Fibroblast of skin of right biceps (primary cell): Measurements from ENCODE around the gene GALK2.
"Not testable (repeated sequence)": the region's sequence is repeated elsewhere in the genome, so short reads cannot be mapped to it uniquely, and the experiment has no call there.

Source experiments
- DNase-seq: peaks from one replicate; pipeline ENCODE4 v3.0.0-alpha.2; 2013

GALK2 gene

GRCh38 chr15:49287481-49287880 lies 117.4 kb downstream of the GALK2 start:
- no peak for DNase-seq

GRCh38 chr15:49288391-49288790 lies 118.3 kb downstream of the GALK2 start:
- no peak for DNase-seq

DNA sequence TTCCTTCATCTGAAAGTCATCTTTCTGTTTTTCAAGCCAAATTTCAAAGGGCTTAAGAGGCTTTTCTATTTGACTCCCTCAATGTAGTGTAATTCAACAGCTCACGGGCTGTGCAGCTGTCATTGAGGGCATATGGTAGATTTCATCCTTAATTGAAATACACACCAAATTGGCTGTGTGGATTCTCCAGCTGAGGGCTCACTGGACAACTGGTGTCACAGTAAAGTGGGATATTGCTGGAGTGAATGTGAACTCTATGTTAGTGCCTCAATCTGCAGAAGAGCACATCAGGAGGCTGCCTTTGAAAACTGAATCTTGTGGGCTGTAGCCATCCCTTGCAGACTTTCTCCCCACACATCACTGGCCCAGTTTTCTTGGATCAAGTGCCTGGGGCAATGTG lies 120.1 kb downstream of the GALK2 start:
- no peak for DNase-seq

DNA sequence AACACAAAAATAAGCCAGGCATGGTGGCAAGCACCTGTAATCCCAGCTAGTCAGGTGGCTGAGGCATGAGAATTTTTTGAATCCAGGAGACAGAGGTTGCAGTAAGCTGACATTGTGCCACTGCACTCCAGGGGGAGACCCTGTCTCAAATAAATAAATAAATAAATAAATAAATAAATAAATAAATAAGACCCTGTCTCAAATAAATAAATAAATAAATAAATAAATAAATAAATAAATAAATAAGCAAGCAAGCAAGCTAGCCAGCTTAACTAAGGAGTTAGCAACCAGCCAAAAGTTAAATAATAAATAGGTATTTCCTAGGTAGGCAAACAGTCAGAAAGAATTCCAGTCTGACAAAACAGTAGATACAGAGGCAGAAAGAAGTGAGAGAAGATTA lies 123.9 kb downstream of the GALK2 start:
- no peak for DNase-seq

GRCh38 chr15:49296258-49296657 lies 126.2 kb downstream of the GALK2 start:
- no peak for DNase-seq

- DNase-seq = no peak
These were observed 127.5 kb downstream of the GALK2 start for GRCh38 chr15:49297584-49297983.

GRCh38 chr15:49300856-49301255 lies 130.8 kb downstream of the GALK2 start:
- no peak for DNase-seq

GRCh38 chr15:49301562-49301961 lies 131.5 kb downstream of the GALK2 start:
- DNase-seq = no peak

GRCh38 chr15:49303003-49303402 lies 133.0 kb downstream of the GALK2 start:
- DNase-seq = no peak

GRCh38 chr15:49306551-49306950 lies 136.5 kb downstream of the GALK2 start:
- DNase-seq = no peak

- DNase-seq = no peak
These were observed 138.6 kb downstream of the GALK2 start for GRCh38 chr15:49308686-49309085.

DNA sequence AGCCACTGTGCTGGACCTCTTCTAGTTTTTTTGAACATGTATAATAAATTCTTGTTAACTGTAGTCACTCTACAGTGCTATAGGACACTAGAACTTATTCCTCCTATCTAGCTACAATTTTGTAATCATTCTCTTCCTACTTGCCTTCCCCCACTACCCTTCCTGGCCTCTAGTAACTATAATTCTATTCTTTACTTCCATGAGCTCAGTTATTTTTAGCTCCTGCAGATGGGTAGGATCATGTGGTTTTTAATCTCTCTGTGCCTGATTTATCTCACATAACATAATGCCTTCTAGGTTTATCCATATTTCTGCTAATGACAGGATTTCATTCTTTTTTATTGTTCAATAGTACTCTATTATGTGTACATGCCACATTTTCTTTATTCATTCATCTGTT lies 139.8 kb downstream of the GALK2 start:
- DNase-seq = peak; percentile 11

- DNase-seq = peak; percentile 84
These were observed 143.6 kb downstream of the GALK2 start for GRCh38 chr15:49313650-49314049.

DNA sequence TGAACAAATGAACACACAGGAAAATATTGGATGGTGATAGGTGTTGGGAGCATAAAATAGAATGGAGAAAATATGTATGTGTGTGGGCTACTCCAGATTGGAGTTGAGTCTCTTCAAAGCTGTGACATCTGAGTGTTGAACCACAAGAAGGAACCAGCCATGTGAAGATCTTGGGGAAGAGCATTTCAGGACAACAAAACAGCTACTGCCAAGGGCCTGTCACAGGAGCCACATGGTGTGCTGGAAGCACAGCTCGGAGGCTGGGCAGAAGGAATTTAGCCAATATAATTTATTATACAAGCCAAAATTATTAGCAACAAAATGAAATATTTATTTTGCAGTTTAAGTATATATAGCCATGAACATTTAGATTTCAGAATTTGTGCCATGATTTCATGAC lies 144.7 kb downstream of the GALK2 start:
- no peak for DNase-seq

GRCh38 chr15:49315391-49315823 lies 145.4 kb downstream of the GALK2 start:
- peak; percentile 15 for DNase-seq

GRCh38 chr15:49320351-49320750 lies 150.3 kb downstream of the GALK2 start:
- DNase-seq = no peak

GRCh38 chr15:49323207-49323606 lies 153.2 kb downstream of the GALK2 start:
- peak; percentile 48 for DNase-seq

GRCh38 chr15:49327927-49328326 lies 157.9 kb downstream of the GALK2 start:
- DNase-seq = no peak

GRCh38 chr15:49328941-49329340 lies 158.9 kb downstream of the GALK2 start:
- no peak for DNase-seq

DNA sequence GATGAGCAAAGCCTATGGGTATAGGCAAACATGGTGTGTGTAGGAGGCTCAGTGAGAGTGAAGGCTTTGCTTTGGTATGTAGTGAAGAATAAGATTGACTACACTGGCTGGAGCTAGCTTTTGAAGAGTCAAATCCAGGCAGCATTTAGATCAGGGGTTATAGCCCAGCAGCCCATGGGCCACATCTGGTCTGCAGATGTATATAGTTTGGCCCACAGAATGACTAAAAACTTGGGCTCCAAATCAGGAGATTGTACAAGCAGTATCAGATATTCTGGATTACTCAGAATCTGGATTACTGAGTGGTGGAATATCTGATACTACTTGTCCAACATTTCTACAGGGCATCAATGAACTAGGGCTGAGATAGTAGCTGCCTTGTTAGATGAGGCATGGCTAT lies 160.1 kb downstream of the GALK2 start:
- DNase-seq = no peak

- no peak for DNase-seq
These were observed 161.4 kb downstream of the GALK2 start for GRCh38 chr15:49331442-49331841.

DNA sequence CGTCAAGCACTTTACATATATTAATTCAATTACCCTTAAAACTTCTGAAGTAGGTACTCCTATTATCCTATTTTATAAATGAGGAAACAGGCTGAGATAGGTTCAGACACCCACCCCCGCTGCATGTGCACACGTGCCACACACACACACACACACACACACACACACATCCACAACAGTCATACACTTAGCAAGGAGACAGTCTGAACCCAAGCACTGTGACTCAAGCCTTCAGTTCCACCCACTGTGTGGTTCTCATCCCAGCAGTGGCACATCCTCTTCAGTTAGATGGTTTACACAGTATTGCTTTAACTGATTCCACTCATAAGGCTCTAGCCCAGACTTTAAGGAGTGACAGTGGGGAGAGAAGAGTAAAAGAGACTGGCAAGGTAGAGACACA lies 161.9 kb downstream of the GALK2 start:
- DNase-seq = peak; percentile 43

- no peak for DNase-seq
These were observed 169.6 kb downstream of the GALK2 start for GRCh38 chr15:49339656-49340055.

GRCh38 chr15:49343546-49343945 lies 173.5 kb downstream of the GALK2 start:
- DNase-seq = no peak

DNA sequence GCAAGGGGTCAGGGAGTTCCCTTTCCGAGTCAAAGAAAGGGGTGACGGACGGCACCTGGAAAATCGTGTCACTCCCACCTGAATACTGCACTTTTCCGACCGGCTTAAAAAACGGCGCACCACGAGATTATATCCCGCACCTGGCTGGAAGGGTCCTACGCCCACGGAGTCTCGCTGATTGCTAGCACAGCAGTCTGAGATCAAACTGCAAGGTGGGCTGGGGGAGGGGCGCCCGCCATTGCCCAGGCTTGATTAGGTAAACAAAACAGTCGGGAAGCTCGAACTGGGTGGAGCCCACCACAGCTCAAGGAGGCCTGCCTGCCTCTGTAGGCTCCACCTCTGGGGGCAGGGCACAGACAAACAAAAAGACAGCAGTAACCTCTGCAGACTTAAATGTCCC lies 184.4 kb downstream of the GALK2 start:
- not testable (repeated sequence) for DNase-seq

DNA sequence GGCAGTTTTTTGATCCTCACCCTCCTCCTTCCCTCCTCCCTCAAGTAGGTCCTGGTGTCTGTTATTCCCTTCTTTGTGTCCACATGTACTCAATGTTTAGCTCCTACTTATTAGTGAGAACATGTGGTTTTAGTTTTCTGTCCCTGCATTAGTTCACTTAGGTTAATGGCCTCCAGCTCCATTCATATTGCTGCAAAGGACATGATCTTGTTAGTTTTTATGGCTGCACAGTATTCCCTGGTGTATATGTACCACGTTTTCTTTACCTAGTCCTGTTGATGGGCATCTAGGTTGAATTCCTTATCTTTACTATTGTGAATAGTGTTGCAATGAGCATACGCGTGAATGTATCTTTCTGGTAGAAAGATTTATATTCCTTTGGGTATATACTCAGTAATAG lies 191.3 kb downstream of the GALK2 start:
- DNase-seq = no peak
